Effector CD8-positive, alpha-beta T cell (primary cell): Measurements from ENCODE around the gene H1-8.

Experiments used
- DNase-seq: peaks from one replicate; lab custom pipeline; 2025; lab: John Stamatoyannopoulos, UW

H1-8 gene

DNA sequence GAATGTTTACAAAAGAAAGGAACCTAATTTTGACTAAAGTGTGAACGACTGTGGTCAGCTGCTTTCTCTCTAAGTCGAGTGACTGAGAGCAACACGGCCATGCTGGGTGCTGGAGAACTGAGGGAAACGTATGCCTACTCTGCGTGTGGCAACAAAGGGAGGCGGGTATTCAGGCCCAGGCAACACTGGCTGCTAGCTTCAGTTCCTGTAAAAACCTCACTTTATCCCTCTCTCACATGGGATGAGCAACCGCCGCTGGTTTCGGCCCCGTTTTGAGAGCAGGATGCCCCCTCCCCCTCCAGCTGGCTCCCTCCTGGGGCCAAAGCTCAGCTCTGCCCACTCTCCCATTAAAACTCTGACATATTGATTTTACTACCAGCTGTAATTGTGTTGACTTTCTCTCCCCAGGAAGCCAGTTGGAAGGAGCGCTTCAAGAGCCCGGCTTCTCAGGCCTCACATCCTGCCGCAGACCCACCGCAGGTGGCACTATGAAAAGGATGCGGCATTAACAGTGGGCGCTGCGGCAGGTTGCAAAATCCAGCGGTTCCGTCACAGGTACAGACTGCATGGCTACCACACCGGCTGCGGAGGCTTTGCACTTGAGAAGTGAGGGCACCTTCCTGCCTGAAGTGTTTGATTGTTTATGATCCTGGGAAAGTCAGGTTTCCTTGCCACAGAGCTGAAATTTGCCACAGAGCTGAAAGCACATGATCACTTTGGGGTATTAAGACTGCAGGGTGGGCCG, 50.8 kb downstream of the H1-8 start:
- peak; percentile 17 for DNase-seq

- no peak for DNase-seq
These were observed 51.4 kb downstream of the H1-8 start for GRCh38 chr3:129594409-129594808.

- DNase-seq = no peak
These were observed 52.0 kb downstream of the H1-8 start for GRCh38 chr3:129594907-129595390.

DNA sequence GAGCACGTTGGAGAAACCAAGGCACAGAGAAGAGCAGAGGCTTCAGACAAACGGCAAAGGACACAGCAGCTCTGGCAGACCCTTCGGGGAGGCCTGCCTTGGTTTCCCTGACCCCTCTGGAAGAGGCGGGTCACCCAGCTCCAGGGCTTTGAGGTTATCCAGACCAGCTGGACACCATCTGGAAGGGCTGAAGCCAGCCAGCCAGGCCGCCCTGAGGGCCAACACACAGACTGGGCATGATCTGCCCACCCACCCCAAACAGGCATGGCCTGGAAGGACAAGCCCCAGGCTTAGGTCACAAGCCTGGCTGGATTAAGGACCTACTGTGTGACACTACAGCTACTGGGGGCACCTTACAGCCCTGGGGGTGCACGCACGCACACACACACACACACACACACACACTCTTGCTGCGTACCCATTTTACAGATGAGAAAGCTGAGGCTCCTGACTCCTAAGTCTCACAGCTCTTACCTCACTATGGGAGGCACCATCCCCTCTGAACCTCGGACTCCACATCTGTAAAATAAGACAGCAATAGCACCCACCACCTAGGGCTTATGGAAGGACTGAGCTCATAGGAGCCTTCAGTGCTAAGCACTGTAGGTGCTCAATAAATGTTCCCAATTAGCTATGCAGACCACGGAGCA, 52.7 kb downstream of the H1-8 start:
- no peak for DNase-seq

- no peak for DNase-seq
These were observed 53.5 kb downstream of the H1-8 start for GRCh38 chr3:129596194-129597086.

DNA sequence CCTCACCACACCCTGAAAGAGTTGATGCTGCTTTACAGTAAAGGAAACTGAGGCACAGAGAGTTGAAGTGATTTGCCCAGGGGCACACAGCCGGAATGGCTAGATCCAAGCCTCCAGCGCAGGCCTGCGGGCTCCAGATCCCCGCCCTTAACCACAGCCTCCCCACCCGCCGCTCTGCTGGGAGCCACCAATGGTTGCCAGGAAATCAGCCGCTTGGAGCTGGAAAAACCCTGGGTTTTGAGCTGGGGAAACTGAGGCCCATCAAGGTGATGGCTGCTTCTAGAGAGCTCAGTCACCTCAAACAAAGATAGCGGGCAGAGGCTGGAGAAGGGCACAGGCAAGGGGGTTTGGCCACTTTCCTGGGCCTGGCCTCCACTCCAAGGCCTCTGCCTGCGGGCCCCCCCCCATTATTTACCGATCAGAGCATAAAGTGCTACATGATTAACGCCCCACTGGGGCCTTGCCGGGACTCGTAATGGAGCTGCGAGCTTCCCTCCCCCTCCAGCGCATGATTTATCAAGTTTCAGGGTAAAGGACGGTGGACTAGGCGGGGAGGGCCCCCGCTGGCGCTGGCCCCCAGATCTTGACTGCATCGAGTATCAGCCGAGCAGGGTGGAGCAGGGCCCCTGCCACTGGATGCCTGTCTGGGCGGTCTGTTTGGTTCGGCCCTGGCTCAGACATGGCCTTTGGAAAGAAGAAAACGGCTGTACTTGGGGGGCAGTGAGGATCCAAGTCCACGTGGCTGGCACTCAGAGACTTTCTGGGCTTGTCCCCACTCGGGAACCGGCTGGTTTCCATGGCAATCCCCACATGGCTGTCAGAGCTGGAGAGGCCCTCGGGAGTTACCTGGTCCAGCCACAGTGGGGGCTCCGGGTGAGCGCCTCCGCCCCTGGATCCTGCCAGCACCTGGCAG, 54.4 kb downstream of the H1-8 start:
- no peak for DNase-seq

DNA sequence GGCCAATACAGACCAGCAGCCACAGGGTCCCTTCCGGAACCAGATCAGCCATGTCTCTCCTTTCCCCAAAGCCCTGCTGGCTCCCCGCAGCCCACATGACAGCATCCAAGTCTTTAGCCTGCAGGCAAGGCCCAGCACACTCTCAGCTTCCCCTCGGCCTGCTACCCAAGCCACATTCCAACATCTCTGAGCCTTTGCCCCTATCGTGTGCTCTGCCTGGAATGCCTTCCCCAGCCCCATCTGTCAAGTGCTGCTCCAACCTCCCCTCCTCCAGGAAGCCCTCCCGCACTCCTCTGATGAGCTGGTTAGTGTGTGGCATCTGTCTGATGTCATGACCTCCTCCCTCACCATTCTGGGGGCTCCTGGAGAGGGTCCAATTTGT, 55.0 kb downstream of the H1-8 start:
- no peak for DNase-seq

DNA sequence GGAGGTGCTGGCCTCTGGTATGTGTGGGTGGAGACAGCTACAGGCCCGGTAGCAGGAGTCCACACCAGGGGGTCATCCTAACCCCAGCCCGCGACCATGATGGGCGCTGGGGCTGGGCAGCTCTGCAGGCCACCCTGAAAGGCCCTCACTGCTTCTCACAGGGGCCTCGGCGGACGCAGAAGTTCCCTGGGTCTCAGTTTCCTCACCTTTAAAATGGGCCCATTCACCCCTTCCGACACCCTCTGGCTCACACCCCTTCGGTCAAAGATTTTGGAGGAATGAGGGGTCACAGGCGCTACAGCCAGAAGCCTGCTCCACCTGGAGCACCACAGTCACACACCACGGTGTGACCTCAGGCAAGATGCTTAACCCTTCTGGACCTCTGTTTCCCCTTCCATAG, 55.5 kb downstream of the H1-8 start:
- no peak for DNase-seq

GRCh38 chr3:129599073-129599472, 56.1 kb downstream of the H1-8 start:
- no peak for DNase-seq

DNA sequence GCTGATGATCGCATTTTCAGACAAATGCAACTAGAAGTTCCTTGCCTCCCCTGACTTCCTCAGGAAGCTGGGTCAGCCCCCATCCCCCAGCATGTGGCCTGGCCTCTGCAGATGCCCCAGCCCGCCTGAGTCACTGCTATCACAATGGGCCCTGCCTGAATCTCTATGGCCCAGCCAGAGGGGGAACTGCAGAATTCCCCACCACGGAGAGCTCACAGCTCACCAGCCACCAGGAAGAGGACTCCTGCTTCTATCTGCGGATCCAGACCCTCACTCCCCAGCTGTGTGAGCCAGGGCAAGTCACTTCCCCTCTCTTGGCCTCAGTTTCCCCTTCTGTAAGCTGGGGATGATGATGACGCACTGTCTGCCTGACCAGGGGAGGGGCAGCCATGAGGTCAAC, 56.6 kb downstream of the H1-8 start:
- no peak for DNase-seq

- DNase-seq = no peak
These were observed 57.4 kb downstream of the H1-8 start for GRCh38 chr3:129600348-129600747.
